ENCODE measurements around the gene LRG1. TPM values are rescaled to one million over a fixed set of nuclear protein-coding genes. Genes with fewer than 3 reads are reported as not detected.

The LRG1 gene
- total RNA-seq, 4 donors from 2014 or later: 0.65 to 2.0 (median 1.3) TPM

DNA sequence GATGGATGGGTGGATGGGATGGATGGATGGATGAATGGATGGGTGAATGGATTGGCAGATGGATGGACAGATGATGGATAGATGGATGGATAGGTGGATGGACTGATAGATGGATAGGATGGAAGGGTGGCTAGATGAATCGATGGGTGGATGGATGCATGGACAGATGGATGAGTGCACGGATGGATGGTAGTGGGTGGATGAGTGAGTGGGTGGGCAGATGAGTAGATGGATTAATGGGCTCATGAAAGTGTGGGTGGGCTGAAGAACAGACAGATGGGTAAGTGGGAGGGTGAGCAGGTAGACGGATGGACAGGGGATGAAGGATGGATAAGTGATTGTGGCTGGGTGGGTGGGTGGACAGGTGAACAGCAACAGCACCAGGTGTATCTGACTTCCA is 13.9 kb upstream of the LRG1 start:
- no peak for TF ChIP-seq CTCF (IDR thresholded peaks at IDR 0.05; ENCODE audit: low read depth)

GRCh38 chr19:4553092-4553695 is 13.4 kb upstream of the LRG1 start:
- TF ChIP-seq CTCF (IDR thresholded peaks at IDR 0.05; ENCODE audit: low read depth): no peak

GRCh38 chr19:4552525-4552819 is 12.6 kb upstream of the LRG1 start:
- TF ChIP-seq CTCF (IDR thresholded peaks at IDR 0.05; ENCODE audit: low read depth): no peak

DNA sequence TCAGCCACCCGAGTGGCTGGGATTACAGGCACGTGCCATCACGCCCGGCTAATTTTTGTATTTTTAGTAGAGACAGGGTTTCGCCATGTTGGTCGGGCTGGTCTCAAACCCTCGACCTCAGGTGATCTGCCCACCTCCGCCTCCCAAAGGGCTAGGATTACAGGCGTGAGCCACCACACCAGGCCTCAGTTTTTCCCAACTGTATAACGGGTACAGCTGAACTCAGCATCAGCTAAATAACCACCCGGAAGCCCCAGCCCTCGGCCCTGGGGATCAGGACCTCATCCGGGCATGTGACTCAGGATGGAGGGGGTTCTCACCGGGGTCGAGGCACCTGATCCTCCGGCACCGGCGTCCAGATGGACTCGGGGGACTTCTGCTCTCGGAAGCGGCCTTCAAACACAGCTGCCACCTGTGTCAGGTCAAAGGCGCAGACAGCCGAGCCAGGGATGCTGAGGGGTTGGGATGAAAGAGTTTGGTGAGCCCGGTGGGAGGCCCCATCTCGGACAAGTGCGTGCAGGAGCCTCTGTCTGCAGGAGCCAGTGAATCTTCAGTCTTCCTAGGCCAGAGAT is 10.7 kb upstream of the LRG1 start:
- no peak for TF ChIP-seq CTCF (IDR thresholded peaks at IDR 0.05; ENCODE audit: low read depth)

- TF ChIP-seq CTCF (IDR thresholded peaks at IDR 0.05; ENCODE audit: low read depth): no peak
Measured at GRCh38 chr19:4550018-4550417, 10.2 kb upstream of the LRG1 start.

DNA sequence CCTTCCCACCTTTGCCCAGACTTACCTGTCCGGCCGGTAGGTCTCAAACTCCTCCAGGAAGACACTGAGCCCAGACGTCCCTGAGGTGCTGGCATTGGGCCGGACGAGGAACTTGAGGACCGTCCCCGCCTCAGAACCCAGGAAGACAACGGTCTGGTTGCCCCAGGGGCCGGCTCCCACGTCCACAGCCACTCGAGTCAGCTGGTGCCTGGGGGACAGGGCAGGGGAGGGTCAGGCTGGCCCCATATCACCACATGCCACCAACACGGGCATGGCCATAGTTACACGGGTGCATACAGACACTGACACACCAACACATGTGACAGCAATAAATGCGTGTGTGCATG is 8.4 kb upstream of the LRG1 start:
- TF ChIP-seq CTCF (IDR thresholded peaks at IDR 0.05; ENCODE audit: low read depth): no peak

DNA sequence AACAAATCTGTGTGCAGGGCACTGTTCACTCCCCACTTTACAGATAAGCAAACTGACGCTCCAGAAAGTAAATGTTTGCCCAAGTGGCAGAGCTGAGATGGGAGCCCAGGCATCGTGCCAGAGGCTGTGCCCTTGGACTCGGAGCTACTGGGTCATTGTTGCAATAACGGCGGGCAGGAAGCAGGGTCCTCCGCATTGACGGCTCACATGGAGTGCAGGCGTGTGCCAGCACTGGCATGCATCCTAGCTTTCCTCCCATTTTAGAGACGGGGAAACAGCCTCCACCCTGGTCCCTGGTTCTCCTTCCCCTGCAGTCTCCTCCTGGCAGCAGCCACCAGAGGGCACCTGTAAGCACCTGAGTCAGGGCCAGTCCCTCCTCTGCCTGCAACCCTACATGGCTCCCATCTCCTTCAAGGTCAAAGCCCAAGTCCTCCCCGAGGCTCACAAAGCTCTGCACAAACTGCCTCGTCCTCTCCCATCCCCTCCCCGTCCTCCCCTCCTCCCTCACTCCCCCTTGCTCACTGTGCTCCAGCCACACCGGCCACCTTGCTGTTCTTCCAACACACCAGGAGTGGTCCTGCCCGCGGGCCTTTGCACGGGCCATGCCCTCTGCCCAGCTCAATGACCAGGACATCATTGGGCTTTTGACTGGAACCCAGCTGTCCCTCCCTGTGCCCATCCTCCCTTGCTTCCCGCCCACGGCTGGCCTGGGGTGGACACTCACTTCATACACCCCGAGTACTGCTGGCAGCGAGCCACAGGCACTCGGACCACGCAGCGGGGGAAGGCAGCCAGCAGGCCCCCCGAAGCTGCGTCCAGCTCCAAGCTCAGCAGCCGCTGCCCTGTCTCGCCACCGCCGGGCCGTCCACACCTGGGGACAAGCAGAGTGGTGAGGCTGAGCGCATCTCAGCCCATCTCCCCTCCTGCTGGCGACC is 7.7 kb upstream of the LRG1 start:
- no peak for TF ChIP-seq CTCF (IDR thresholded peaks at IDR 0.05; ENCODE audit: low read depth)
